HepG2 (cell line): ENCODE measurements around the gene MBD3.

Experiments
- CTCF ChIP-seq: sonication (generic); formaldehyde crosslinking; IDR thresholded peaks from 2 replicates; pipeline ENCODE4 v1.5.0; 2020; ENCODE audit warnings: mild to moderate bottlenecking, missing genetic modification reagents, moderate library complexity
- NR2F2 ChIP-seq: IDR thresholded peaks from 2 replicates; pipeline ENCODE4 v1.6.1; 2012; ENCODE audit warnings: low read depth, inconsistent platforms, borderline replicate concordance
- REST ChIP-seq, 2 experiments: IDR thresholded peaks; 2 replicates each; pipeline ENCODE4 v1.6.1; 2011 to 2012; ENCODE audit warnings: low read length in 2 of 2, borderline replicate concordance in 1 of 2, low read depth in 1 of 2, mild to moderate bottlenecking in 1 of 2, moderate library complexity in 1 of 2
- ZNF274 ChIP-seq: sonication (generic); formaldehyde crosslinking; IDR thresholded peaks from 2 replicates; pipeline ENCODE4 v1.5.1; 2020; ENCODE audit warnings: mild to moderate bottlenecking, missing genetic modification reagents
- ZNF557 ChIP-seq: sonication (generic); formaldehyde crosslinking; IDR thresholded peaks from 2 replicates; pipeline ENCODE4 v1.4.0; 2020; ENCODE audit warnings: missing genetic modification reagents
- ZNF878 ChIP-seq: sonication (generic); formaldehyde crosslinking; IDR thresholded peaks from 2 replicates; pipeline ENCODE4 v1.8.1; 2023; ENCODE audit warnings: mild to moderate bottlenecking, missing genetic modification reagents, moderate library complexity

GRCh38 chr19:1567116-1567847 lies 25.4 kb downstream of the MBD3 start:
- no peak for TF ChIP-seq ZNF557
- 0 out of 2 replicates have a peak, but pooled peaks have one; percentile 21 for TF ChIP-seq NR2F2
- no peak for TF ChIP-seq ZNF274 (CRISPR knock-in tag)
- no peak for TF ChIP-seq REST (IDR thresholded peaks at IDR 0.05; ENCODE audit: borderline replicate concordance in 1 of 2, low read depth in 1 of 2, low read length in 2 of 2)
- TF ChIP-seq ZNF878, result no peak
- TF ChIP-seq CTCF (CRISPR knock-in tag), result no peak
